Activated T-cell treated with anti-CD3 and anti-CD28 coated beads, Interleukin-2, amount 50 U/mL, for 24 hours (primary cell): ENCODE data around the gene STARD8.

Source experiments
- DNase-seq: peaks from one replicate; pipeline ENCODE4 v3.0.0-alpha.2; 2020
- H3K27ac Mint-ChIP-seq: 2 replicates; pipeline ENCODE4 v1.8.0; 2020; ENCODE audit warnings: mild to moderate bottlenecking, mixed read lengths
- H3K27me3 Mint-ChIP-seq: 2 replicates; pipeline ENCODE4 v1.8.0; 2020; ENCODE audit warnings: mixed read lengths
- H3K36me3 Mint-ChIP-seq: 2 replicates; pipeline ENCODE4 v1.8.0; 2020; ENCODE audit warnings: low read depth, mixed read lengths
- H3K4me1 Mint-ChIP-seq: 2 replicates; pipeline ENCODE4 v1.8.0; 2020; ENCODE audit warnings: low read depth, mixed read lengths
- H3K4me3 Mint-ChIP-seq: 2 replicates; pipeline ENCODE4 v1.8.0; 2020; ENCODE audit warnings: mild to moderate bottlenecking, moderate library complexity, mixed read lengths
- H3K9me3 Mint-ChIP-seq: 2 replicates; pipeline ENCODE4 v1.8.0; 2020; ENCODE audit warnings: mixed read lengths

STARD8 gene

GRCh38 chrX:68708503-68709290, 61.2 kb downstream of the STARD8 start:
- H3K4me1 Mint-ChIP-seq = no peaks in the 10 kb centered on the region
- peaks cover 12% of the 10 kb centered on the region for H3K27me3 Mint-ChIP-seq
- no peaks in the 10 kb centered on the region for H3K9me3 Mint-ChIP-seq
- H3K27ac Mint-ChIP-seq = no peak overlapping the region
- H3K4me3 Mint-ChIP-seq = no peak overlapping the region
- DNase-seq = no peak
- H3K36me3 Mint-ChIP-seq = no peaks in the 10 kb centered on the region

- H3K27me3 Mint-ChIP-seq = peaks cover 11% of the 10 kb centered on the region
- H3K27ac Mint-ChIP-seq = no peak overlapping the region
- peak; percentile 35 for DNase-seq
- no peaks in the 10 kb centered on the region for H3K9me3 Mint-ChIP-seq
- no peak overlapping the region for H3K4me3 Mint-ChIP-seq
- H3K36me3 Mint-ChIP-seq = no peaks in the 10 kb centered on the region
- no peaks in the 10 kb centered on the region for H3K4me1 Mint-ChIP-seq
Measured at GRCh38 chrX:68710870-68711576, 63.6 kb downstream of the STARD8 start.

GRCh38 chrX:68711845-68712244, 64.4 kb downstream of the STARD8 start:
- Mint-ChIP-seq H3K36me3 (no peaks in the 10 kb centered on the region), H3K4me1 (no peaks in the 10 kb centered on the region), H3K27me3 (peaks cover 11% of the 10 kb centered on the region), H3K9me3 (no peaks in the 10 kb centered on the region), H3K27ac (no peak overlapping the region), H3K4me3 (no peak overlapping the region)
- no peak for DNase-seq

GRCh38 chrX:68714856-68715255, 67.4 kb downstream of the STARD8 start:
- DNase-seq = no peak
- Mint-ChIP-seq H3K4me1 (no peaks in the 10 kb centered on the region), H3K4me3 (no peak overlapping the region), H3K9me3 (no peaks in the 10 kb centered on the region), H3K36me3 (no peaks in the 10 kb centered on the region), H3K27me3 (peaks cover 11% of the 10 kb centered on the region), H3K27ac (no peak overlapping the region)

- no peak overlapping the region for H3K4me3 Mint-ChIP-seq
- H3K4me1 Mint-ChIP-seq = no peaks in the 10 kb centered on the region
- H3K36me3 Mint-ChIP-seq = no peaks in the 10 kb centered on the region
- no peak overlapping the region for H3K27ac Mint-ChIP-seq
- no peak for DNase-seq
- H3K9me3 Mint-ChIP-seq = no peaks in the 10 kb centered on the region
- H3K27me3 Mint-ChIP-seq = peaks cover 10% of the 10 kb centered on the region
Measured at GRCh38 chrX:68717196-68717595, 69.7 kb downstream of the STARD8 start.

GRCh38 chrX:68717663-68718442, 70.4 kb downstream of the STARD8 start:
- no peaks in the 10 kb centered on the region for H3K9me3 Mint-ChIP-seq
- H3K4me3 Mint-ChIP-seq = no peak overlapping the region
- H3K36me3 Mint-ChIP-seq = no peaks in the 10 kb centered on the region
- no peaks in the 10 kb centered on the region for H3K4me1 Mint-ChIP-seq
- DNase-seq = peak; percentile 12
- peaks cover 11% of the 10 kb centered on the region for H3K27me3 Mint-ChIP-seq
- H3K27ac Mint-ChIP-seq = no peak overlapping the region

- no peak overlapping the region for H3K4me3 Mint-ChIP-seq
- no peak overlapping the region for H3K27ac Mint-ChIP-seq
- no peaks in the 10 kb centered on the region for H3K4me1 Mint-ChIP-seq
- DNase-seq = peak; percentile 12
- H3K27me3 Mint-ChIP-seq = peaks cover 11% of the 10 kb centered on the region
- H3K36me3 Mint-ChIP-seq = no peaks in the 10 kb centered on the region
- no peaks in the 10 kb centered on the region for H3K9me3 Mint-ChIP-seq
Measured at GRCh38 chrX:68718443-68718820, 71.0 kb downstream of the STARD8 start.

GRCh38 chrX:68719181-68719903, 71.9 kb downstream of the STARD8 start:
- Mint-ChIP-seq H3K36me3 (no peaks in the 10 kb centered on the region), H3K27ac (no peak overlapping the region), H3K4me1 (no peaks in the 10 kb centered on the region)

GRCh38 chrX:68719904-68720614, 72.6 kb downstream of the STARD8 start:
- Mint-ChIP-seq H3K36me3 (no peaks in the 10 kb centered on the region), H3K4me3 (no peak overlapping the region), H3K27me3 (peaks cover 13% of the 10 kb centered on the region), H3K27ac (no peak overlapping the region), H3K9me3 (no peaks in the 10 kb centered on the region), H3K4me1 (no peaks in the 10 kb centered on the region)
- DNase-seq = peak; percentile 19

More at GRCh38 chrX:68719181-68719903, 71.9 kb downstream of the STARD8 start:
- peaks cover 8% of the 10 kb centered on the region for H3K27me3 Mint-ChIP-seq
- DNase-seq = peak; percentile 17
- no peak overlapping the region for H3K4me3 Mint-ChIP-seq
- no peaks in the 10 kb centered on the region for H3K9me3 Mint-ChIP-seq

GRCh38 chrX:68720851-68721250, 73.4 kb downstream of the STARD8 start:
- H3K4me3 Mint-ChIP-seq = no peak overlapping the region
- H3K27ac Mint-ChIP-seq = no peak overlapping the region
- H3K9me3 Mint-ChIP-seq = no peaks in the 10 kb centered on the region
- DNase-seq = no peak
- peaks cover 14% of the 10 kb centered on the region for H3K27me3 Mint-ChIP-seq
- H3K4me1 Mint-ChIP-seq = no peaks in the 10 kb centered on the region
- H3K36me3 Mint-ChIP-seq = no peaks in the 10 kb centered on the region

- H3K9me3 Mint-ChIP-seq = no peaks in the 10 kb centered on the region
- H3K4me3 Mint-ChIP-seq = no peak overlapping the region
- no peaks in the 10 kb centered on the region for H3K4me1 Mint-ChIP-seq
- H3K27me3 Mint-ChIP-seq = peaks cover 18% of the 10 kb centered on the region
- peak; percentile 22 for DNase-seq
- H3K27ac Mint-ChIP-seq = no peak overlapping the region
- no peaks in the 10 kb centered on the region for H3K36me3 Mint-ChIP-seq
Measured at GRCh38 chrX:68721546-68721945, 74.1 kb downstream of the STARD8 start.

GRCh38 chrX:68721991-68722860, 74.8 kb downstream of the STARD8 start:
- H3K4me3 Mint-ChIP-seq = no peak overlapping the region
- no peaks in the 10 kb centered on the region for H3K36me3 Mint-ChIP-seq
- H3K27ac Mint-ChIP-seq = no peak overlapping the region
- H3K4me1 Mint-ChIP-seq = no peaks in the 10 kb centered on the region
- peak; percentile 21 for DNase-seq
- peaks cover 24% of the 10 kb centered on the region for H3K27me3 Mint-ChIP-seq
- H3K9me3 Mint-ChIP-seq = no peaks in the 10 kb centered on the region

GRCh38 chrX:68723491-68724155, 76.2 kb downstream of the STARD8 start:
- peak; percentile 9 for DNase-seq
- Mint-ChIP-seq H3K4me1 (no peaks in the 10 kb centered on the region), H3K36me3 (no peaks in the 10 kb centered on the region), H3K9me3 (no peaks in the 10 kb centered on the region), H3K27ac (no peak overlapping the region), H3K4me3 (no peak overlapping the region), H3K27me3 (peaks cover 38% of the 10 kb centered on the region)
